ENCODE measurements around the gene KDM1B. TPM values are rescaled to one million over a fixed set of nuclear protein-coding genes. Genes with fewer than 3 reads are reported as not detected.
"Not testable (repeated sequence)": the region's sequence is repeated elsewhere in the genome, so short reads cannot be mapped to it uniquely, and the experiment has no call there.

Gene KDM1B
- total RNA-seq, 1 experiment from 2014 or later, result 9.5 TPM

DNA sequence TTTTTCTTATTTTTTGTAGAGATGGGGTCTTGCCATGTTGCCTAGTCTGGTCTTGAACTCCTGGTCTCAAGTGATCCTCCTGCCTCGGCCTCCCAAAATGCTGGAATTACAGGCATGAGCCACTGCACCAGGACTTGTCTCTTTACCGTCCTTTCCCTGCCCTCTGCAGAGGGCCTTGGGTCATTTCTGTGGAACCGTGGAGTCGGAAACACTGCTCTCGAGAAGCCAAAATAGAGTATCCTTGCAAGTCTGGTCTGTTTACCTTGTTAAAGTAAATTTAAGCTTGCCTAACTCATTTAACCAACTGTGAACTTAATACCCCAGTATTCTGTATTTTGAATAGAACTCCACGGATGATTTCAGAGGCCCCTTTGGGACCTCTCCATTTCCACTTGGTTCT lies 51.4 kb downstream of the KDM1B start:
- Mint-ChIP-seq H3K27me3 (ENCODE audit: insufficient read depth, unreplicated experiment) (no peaks in the 10 kb centered on the region), H3K36me3 (ENCODE audit: insufficient read depth, unreplicated experiment) (no peaks in the 10 kb centered on the region), H3K4me3 (ENCODE audit: unreplicated experiment) (no peak overlapping the region), H3K4me1 (ENCODE audit: low read depth, unreplicated experiment) (no peaks in the 10 kb centered on the region), H3K9me3 (ENCODE audit: unreplicated experiment) (no peaks in the 10 kb centered on the region), H3K27ac (ENCODE audit: unreplicated experiment) (no peak overlapping the region)
- no peak for DNase-seq
- POLR2A ChIA-PET, result no interaction called here
- CTCF ChIA-PET, result no interaction called here
- H3K36me3 ChIP-seq (ENCODE audit: control insufficient read depth, insufficient read depth, low read length), result no peaks in the 10 kb centered on the region
- no peaks in the 10 kb centered on the region for H3K27me3 ChIP-seq (replicated peaks; ENCODE audit: control insufficient read depth, insufficient read depth, low read length)
- TF ChIP-seq, protein P1, sequence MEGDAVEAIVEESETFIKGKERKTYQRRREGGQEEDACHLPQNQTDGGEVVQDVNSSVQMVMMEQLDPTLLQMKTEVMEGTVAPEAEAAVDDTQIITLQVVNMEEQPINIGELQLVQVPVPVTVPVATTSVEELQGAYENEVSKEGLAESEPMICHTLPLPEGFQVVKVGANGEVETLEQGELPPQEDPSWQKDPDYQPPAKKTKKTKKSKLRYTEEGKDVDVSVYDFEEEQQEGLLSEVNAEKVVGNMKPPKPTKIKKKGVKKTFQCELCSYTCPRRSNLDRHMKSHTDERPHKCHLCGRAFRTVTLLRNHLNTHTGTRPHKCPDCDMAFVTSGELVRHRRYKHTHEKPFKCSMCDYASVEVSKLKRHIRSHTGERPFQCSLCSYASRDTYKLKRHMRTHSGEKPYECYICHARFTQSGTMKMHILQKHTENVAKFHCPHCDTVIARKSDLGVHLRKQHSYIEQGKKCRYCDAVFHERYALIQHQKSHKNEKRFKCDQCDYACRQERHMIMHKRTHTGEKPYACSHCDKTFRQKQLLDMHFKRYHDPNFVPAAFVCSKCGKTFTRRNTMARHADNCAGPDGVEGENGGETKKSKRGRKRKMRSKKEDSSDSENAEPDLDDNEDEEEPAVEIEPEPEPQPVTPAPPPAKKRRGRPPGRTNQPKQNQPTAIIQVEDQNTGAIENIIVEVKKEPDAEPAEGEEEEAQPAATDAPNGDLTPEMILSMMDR (IDR thresholded peaks at IDR 0.05; ENCODE audit: insufficient read depth in 1 of 2, low read depth in 1 of 2, low read length in 1 of 2, severe bottlenecking in 1 of 2, unreplicated experiment in 1 of 2), result no peak
- no peak overlapping the region for H3K4me3 ChIP-seq (ENCODE audit: low read depth, low read length)
- intact Hi-C loops (cut with micrococcal nuclease; ENCODE audit: unreplicated experiment), result no loop called here
- H3K9me3 ChIP-seq, result no peaks in the 10 kb centered on the region
- no TSS peak for BruUV-seq (replicated peaks)
- H3K4me1 ChIP-seq, result no peaks in the 10 kb centered on the region

DNA sequence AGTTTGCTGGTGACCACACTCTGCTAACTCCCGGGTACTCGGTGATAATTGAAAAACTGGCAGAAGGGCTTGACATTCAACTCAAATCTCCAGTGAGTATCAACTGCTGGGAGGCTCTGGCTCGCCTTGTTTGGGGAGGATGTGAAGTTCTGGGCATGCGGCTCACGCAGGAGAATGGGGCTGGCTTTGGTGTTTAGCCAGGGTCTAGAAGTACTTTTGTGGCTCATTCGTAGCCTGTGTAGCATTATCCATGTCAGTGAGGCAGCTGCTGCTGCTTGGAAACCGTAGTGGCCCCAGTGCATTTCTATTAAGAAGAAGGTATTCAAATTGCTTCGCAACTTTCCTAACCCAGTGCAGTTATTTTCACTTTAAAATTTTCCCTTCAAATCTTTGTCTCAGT lies 52.2 kb downstream of the KDM1B start:
- TF ChIP-seq, protein P1 (IDR thresholded peaks at IDR 0.05; ENCODE audit: insufficient read depth in 1 of 2, low read depth in 1 of 2, low read length in 1 of 2, severe bottlenecking in 1 of 2, unreplicated experiment in 1 of 2), result no peak
- H3K27ac Mint-ChIP-seq (ENCODE audit: unreplicated experiment), result no peak overlapping the region
- H3K9me3 ChIP-seq, result no peaks in the 10 kb centered on the region
- H3K4me1 ChIP-seq, result no peaks in the 10 kb centered on the region
- H3K27me3 Mint-ChIP-seq (ENCODE audit: insufficient read depth, unreplicated experiment), result no peaks in the 10 kb centered on the region
- CTCF ChIA-PET, result no interaction called here
- no peak overlapping the region for H3K4me3 Mint-ChIP-seq (ENCODE audit: unreplicated experiment)
- no peak for DNase-seq
- BruUV-seq (replicated peaks), result no TSS peak
- no peaks in the 10 kb centered on the region for H3K27me3 ChIP-seq (replicated peaks; ENCODE audit: control insufficient read depth, insufficient read depth, low read length)
- H3K4me1 Mint-ChIP-seq (ENCODE audit: low read depth, unreplicated experiment), result no peaks in the 10 kb centered on the region
- H3K9me3 Mint-ChIP-seq (ENCODE audit: unreplicated experiment), result no peaks in the 10 kb centered on the region
- no peak overlapping the region for H3K4me3 ChIP-seq (ENCODE audit: low read depth, low read length)
- intact Hi-C loops (cut with micrococcal nuclease; ENCODE audit: unreplicated experiment), result no loop called here
- H3K36me3 ChIP-seq (ENCODE audit: control insufficient read depth, insufficient read depth, low read length), result no peaks in the 10 kb centered on the region
- POLR2A ChIA-PET, result no interaction called here
- H3K36me3 Mint-ChIP-seq (ENCODE audit: insufficient read depth, unreplicated experiment), result no peaks in the 10 kb centered on the region

DNA sequence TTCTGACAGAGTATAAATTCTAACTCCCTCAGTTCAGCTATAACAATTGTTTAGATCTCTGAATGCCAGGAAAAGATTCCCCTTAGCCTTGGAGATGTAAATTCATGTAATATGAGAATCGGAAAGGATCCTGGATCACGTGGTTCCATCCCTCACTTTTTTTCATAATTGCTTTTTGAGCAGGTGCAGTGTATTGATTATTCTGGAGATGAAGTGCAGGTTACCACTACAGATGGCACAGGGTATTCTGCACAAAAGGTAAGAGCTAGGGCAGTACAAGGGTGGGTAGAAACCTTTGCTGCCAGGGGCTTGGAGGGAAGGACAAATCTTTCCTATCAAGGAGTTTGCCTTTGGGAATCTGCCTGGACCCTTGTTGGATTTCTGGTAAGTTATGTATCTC lies 52.7 kb downstream of the KDM1B start:
- Mint-ChIP-seq H3K4me1 (ENCODE audit: low read depth, unreplicated experiment) (no peaks in the 10 kb centered on the region), H3K27ac (ENCODE audit: unreplicated experiment) (no peak overlapping the region), H3K9me3 (ENCODE audit: unreplicated experiment) (no peaks in the 10 kb centered on the region), H3K27me3 (ENCODE audit: insufficient read depth, unreplicated experiment) (no peaks in the 10 kb centered on the region), H3K36me3 (ENCODE audit: insufficient read depth, unreplicated experiment) (no peaks in the 10 kb centered on the region), H3K4me3 (ENCODE audit: unreplicated experiment) (no peak overlapping the region)
- no TSS peak for BruUV-seq (replicated peaks)
- no peak for DNase-seq
- H3K9me3 ChIP-seq, result no peaks in the 10 kb centered on the region
- H3K4me3 ChIP-seq (ENCODE audit: low read depth, low read length), result no peak overlapping the region
- no peaks in the 10 kb centered on the region for H3K4me1 ChIP-seq
- H3K27me3 ChIP-seq (replicated peaks; ENCODE audit: control insufficient read depth, insufficient read depth, low read length), result no peaks in the 10 kb centered on the region
- TF ChIP-seq, protein P1 (IDR thresholded peaks at IDR 0.05; ENCODE audit: insufficient read depth in 1 of 2, low read depth in 1 of 2, low read length in 1 of 2, severe bottlenecking in 1 of 2, unreplicated experiment in 1 of 2), result no peak
- ChIA-PET CTCF (no interaction called here), POLR2A (no interaction called here)
- no peaks in the 10 kb centered on the region for H3K36me3 ChIP-seq (ENCODE audit: control insufficient read depth, insufficient read depth, low read length)
- intact Hi-C loops (cut with micrococcal nuclease; ENCODE audit: unreplicated experiment), result no loop called here

DNA sequence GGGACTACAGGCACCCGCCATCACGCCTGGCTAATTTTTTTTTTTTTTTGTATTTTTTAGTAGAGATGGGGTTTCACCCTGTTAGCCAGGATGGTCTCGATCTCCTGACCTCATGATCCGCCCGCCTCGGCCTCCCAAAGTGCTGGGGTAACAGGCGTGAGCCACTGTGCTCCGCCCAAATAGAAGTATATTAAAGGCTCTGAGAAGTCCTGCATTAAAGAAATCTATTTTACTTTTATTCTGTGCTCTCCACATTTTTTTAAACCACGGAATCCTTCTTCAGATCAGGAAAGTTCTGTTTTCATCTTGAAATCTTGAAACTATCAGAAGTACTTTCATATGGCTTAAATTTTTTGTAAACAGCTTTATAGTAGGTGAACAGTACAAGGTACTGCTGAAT lies 53.6 kb downstream of the KDM1B start:
- H3K27me3 Mint-ChIP-seq (ENCODE audit: insufficient read depth, unreplicated experiment); CTCF ChIA-PET; BruUV-seq (replicated peaks): not testable (repeated sequence)

More for the DNA sequence above, 53.6 kb downstream of the KDM1B start:
- H3K9me3 ChIP-seq; H3K4me3 Mint-ChIP-seq (ENCODE audit: unreplicated experiment); DNase-seq; H3K36me3 ChIP-seq (ENCODE audit: control insufficient read depth, insufficient read depth, low read length); POLR2A ChIA-PET; H3K36me3 Mint-ChIP-seq (ENCODE audit: insufficient read depth, unreplicated experiment); H3K4me3 ChIP-seq (ENCODE audit: low read depth, low read length); H3K27ac Mint-ChIP-seq (ENCODE audit: unreplicated experiment); H3K4me1 Mint-ChIP-seq (ENCODE audit: low read depth, unreplicated experiment); H3K9me3 Mint-ChIP-seq (ENCODE audit: unreplicated experiment); H3K4me1 ChIP-seq; H3K27me3 ChIP-seq (replicated peaks; ENCODE audit: control insufficient read depth, insufficient read depth, low read length); intact Hi-C loops (cut with micrococcal nuclease; ENCODE audit: unreplicated experiment): not testable (repeated sequence)

All from Caco-2 (cell line).